ENCODE data around the gene SP3. TPM values are rescaled to one million over a fixed set of nuclear protein-coding genes. Genes with fewer than 3 reads are reported as not detected.

The SP3 gene
- total and polyA plus RNA-seq, 2 of the 8 experiments (the other 6 are each of a cell fraction or from before 2014, with no cell fraction given): 31.0 to 92.1 TPM

- Histone ChIP-seq H3K4ac (replicated peaks; ENCODE audit: insufficient read length, low read depth, low read length) (no peak overlapping the region), H2AK5ac (ENCODE audit: low read depth, low read length) (no peak overlapping the region), H3K79me2 (ENCODE audit: control insufficient read depth in 1 of 2, insufficient read depth in 2 of 2, low read length in 2 of 2) (no peaks in the 10 kb centered on the region; a peak in 1 of 4 replicates), H2BK20ac (ENCODE audit: low read length) (no peak overlapping the region), H2BK5ac (ENCODE audit: low read depth, low read length) (no peak overlapping the region), H3K56ac (replicated peaks; ENCODE audit: insufficient read length, low read depth, low read length) (no peak overlapping the region), H3K14ac (ENCODE audit: insufficient read length) (no peak overlapping the region), H3K4me2 (ENCODE audit: insufficient read depth in 1 of 2, low read depth in 2 of 2, low read length in 2 of 2) (no peak overlapping the region), H2BK15ac (ENCODE audit: low read length) (no peak overlapping the region), H4K20me1 (replicated peaks in 1 of 2; ENCODE audit: control insufficient read depth in 1 of 2, insufficient read depth in 2 of 2, low read length in 2 of 2) (no peaks in the 10 kb centered on the region), H3K79me1 (ENCODE audit: low read depth, low read length) (no peaks in the 10 kb centered on the region), H3K9me3 (ENCODE audit: insufficient read depth in 2 of 2, low read depth in 1 of 2, low read length in 1 of 2) (no peaks in the 10 kb centered on the region; a peak in 1 of 4 replicates), H3K4me3 (ENCODE audit: extremely low read depth in 1 of 4, insufficient read depth in 2 of 4, low read depth in 3 of 4, low read length in 4 of 4) (no peak overlapping the region), H3K9ac (replicated peaks in 1 of 4; ENCODE audit: extremely low read depth in 1 of 4, low read depth in 3 of 4, low read length in 3 of 4) (no peak overlapping the region), H2BK120ac (replicated peaks; ENCODE audit: low read depth, low read length) (no peak overlapping the region), H3K23me2 (ENCODE audit: low read depth, low read length) (no peaks in the 10 kb centered on the region), H4K8ac (ENCODE audit: extremely low read depth, insufficient read depth, low read length) (no peak overlapping the region), H3K23ac (ENCODE audit: insufficient read length) (no peak overlapping the region), H3K18ac (ENCODE audit: extremely low read depth, low read length) (no peak overlapping the region), H4K5ac (ENCODE audit: insufficient read length, low read depth, low read length) (no peak overlapping the region), H4K91ac (replicated peaks; ENCODE audit: insufficient read length, low read length) (no peak overlapping the region), H2BK12ac (ENCODE audit: low read depth, low read length) (no peak overlapping the region), H3K36me3 (ENCODE audit: control insufficient read depth in 2 of 4, insufficient read depth in 4 of 4, low read length in 3 of 4) (no peaks in the 10 kb centered on the region), H3K4me1 (replicated peaks in 1 of 4; ENCODE audit: control insufficient read depth in 3 of 4, insufficient read depth in 4 of 4, low read length in 3 of 4) (no peaks in the 10 kb centered on the region), H2AFZ (ENCODE audit: low read length) (no peak overlapping the region), H3K27me3 (replicated peaks in 1 of 4; ENCODE audit: control insufficient read depth in 3 of 4, extremely low read depth in 1 of 4, insufficient read depth in 3 of 4, low read length in 3 of 4) (no peaks in the 10 kb centered on the region; a peak in 1 of 7 replicates), H3K27ac (ENCODE audit: low read depth, low read length) (no peak overlapping the region)
- CTCF ChIA-PET (ENCODE audit: partially characterized antibody): interaction anchor here (0.5 to 3.0 kb wide), 3 partner anchors 11 to 28 kb away, joined by 3 to 12 read pairs (median 5); no protein-coding TSS in a partner anchor
- TF ChIP-seq CBX8 (IDR thresholded peaks at IDR 0.05; ENCODE audit: borderline replicate concordance, low read depth, low read length) (no peak), ASH2L (IDR thresholded peaks at IDR 0.05; ENCODE audit: low read length) (no peak), FOSL1 (IDR thresholded peaks at IDR 0.05; ENCODE audit: insufficient read depth, low read depth, low read length) (no peak), KDM5A (IDR thresholded peaks at IDR 0.05; ENCODE audit: low read length) (no peak), NRF1 (IDR thresholded peaks at IDR 0.05; ENCODE audit: low read depth, low read length) (no peak), TAF1 (IDR thresholded peaks at IDR 0.05; ENCODE audit: low read depth, low read length) (no peak)
- POLR2A ChIA-PET (ENCODE audit: partially characterized antibody): interaction anchor here (2.8 kb wide), 1 partner anchor 15 kb away, joined by 9 read pairs; no protein-coding TSS in a partner anchor
- WGBS, 2 experiments (ENCODE audit: extremely low coverage in 1 of 2, insufficient coverage in 1 of 2, insufficient read length in 1 of 2, insufficient replicate concordance in 2 of 2, low coverage in 1 of 2, low lambda C conversion rate in 2 of 2, missing lambda C conversion rate in 1 of 2): 91% methylated on average over 2 of the region's 2 CpGs; no CpG with 5 or more reads in 1 of the 2 experiments
- no peak for DNase-seq (ENCODE audit: low read depth in 1 of 2, low spot score in 2 of 2)
- no peak for FAIRE-seq
Observed at GRCh38 chr2:173997753-173998152, 32.6 kb upstream of the SP3 start.

All from H1 (cell line).